ENCODE measurements around the gene DOP1A. TPM values are rescaled to one million over a fixed set of nuclear protein-coding genes. Genes with fewer than 3 reads are reported as not detected.

Gene DOP1A
- total RNA-seq, 6 donors from 2014 or later: 20.0 to 51.6 (median 25.7) TPM

DNA sequence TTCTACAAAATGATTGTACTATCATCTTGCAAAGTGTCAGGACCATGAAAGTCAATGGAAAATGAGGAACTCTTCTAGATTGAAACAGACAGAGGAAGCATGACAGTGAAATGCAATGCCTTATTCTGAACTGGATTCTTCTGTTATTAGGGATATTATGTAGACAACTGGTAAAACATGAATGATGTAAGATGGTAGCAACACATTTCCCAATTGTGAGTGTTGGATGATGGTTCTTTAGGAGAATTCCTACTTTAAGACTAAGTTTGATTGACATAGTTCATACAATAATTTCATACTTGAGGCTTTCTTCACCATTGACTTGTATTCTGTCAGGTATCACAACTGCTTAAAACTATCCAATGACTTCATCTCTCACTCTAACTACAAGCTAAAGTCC lies 6.3 kb upstream of the DOP1A start:
- peaks cover 0 to 5% (median 0%) of the 10 kb centered on the region in 4 donors for H3K36me3 ChIP-seq
- H3K9me3 ChIP-seq: no peaks in the 10 kb centered on the region
- H3K4me1 ChIP-seq: peaks cover 4 to 10% (median 7%) of the 10 kb centered on the region in 4 donors
- TF ChIP-seq CTCF (IDR thresholded peaks at IDR 0.05) (no peak), EP300 (IDR thresholded peaks at IDR 0.05) (no peak), POLR2AphosphoS5 (IDR thresholded peaks at IDR 0.05) (no peak), POLR2A (IDR thresholded peaks at IDR 0.05) (no peak)
- H3K27me3 ChIP-seq: no peaks in the 10 kb centered on the region
- ATAC-seq (ENCODE audit: low FRiP score in 2 of 2) (no peak), DNase-seq (no peak)
- H3K27ac ChIP-seq: no peak overlapping the region
- H3K4me3 ChIP-seq: no peak overlapping the region

- ATAC-seq (ENCODE audit: low FRiP score in 2 of 2): no peak
- Histone ChIP-seq H3K4me3 (no peak overlapping the region), H3K4me1 (peaks cover 5 to 12% (median 8%) of the 10 kb centered on the region in 4 donors), H3K9me3 (no peaks in the 10 kb centered on the region), H3K27me3 (no peaks in the 10 kb centered on the region), H3K27ac (no peak overlapping the region), H3K36me3 (peaks cover 0 to 1% (median 0%) of the 10 kb centered on the region in 4 donors)
- 100% methylated on average over 1 of the region's 1 CpG for WGBS, 2 donors
- no peak for DNase-seq
- TF ChIP-seq EP300 (IDR thresholded peaks at IDR 0.05): no peak
- TF ChIP-seq CTCF (IDR thresholded peaks at IDR 0.05): no peak
Measured at GRCh38 chr6:83062225-83062624, 5.2 kb upstream of the DOP1A start.

GRCh38 chr6:83065511-83066192 lies 1.8 kb upstream of the DOP1A start, which contains the start of gene UBE3D:
TSS of gene UBE3D (minus strand) at chr6:83065841. CDS start at chr6:83065718, 123 bp downstream.
- ATAC-seq (ENCODE audit: low FRiP score in 2 of 2) (peak; percentile 95), DNase-seq (peak; percentile 96 to 98)
- no peaks in the 10 kb centered on the region for H3K36me3 ChIP-seq
- H3K27me3 ChIP-seq: no peaks in the 10 kb centered on the region
- H3K4me3 ChIP-seq: peak within 1 kb of the TSS; percentile 50 to 78 (median 72)
- peak within 1 kb of the TSS in 3 of 4 donors; percentile 55 to 67 (median 64) for H3K27ac ChIP-seq
- no peaks in the 10 kb centered on the region for H3K9me3 ChIP-seq
- 4 to 10% methylated on average over 11 to 22 of the region's 48 CpGs for WGBS, 2 donors
- peaks cover 21 to 32% (median 29%) of the 10 kb centered on the region in 4 donors for H3K4me1 ChIP-seq
- TF ChIP-seq POLR2A (IDR thresholded peaks at IDR 0.05) (peak in 1 of 4 donors; percentile 60), CTCF (IDR thresholded peaks at IDR 0.05) (peak; percentile 95 to 99 (median 98)), EP300 (IDR thresholded peaks at IDR 0.05) (no peak), POLR2AphosphoS5 (IDR thresholded peaks at IDR 0.05) (peak in 1 of 2 donors; percentile 69)

DNA sequence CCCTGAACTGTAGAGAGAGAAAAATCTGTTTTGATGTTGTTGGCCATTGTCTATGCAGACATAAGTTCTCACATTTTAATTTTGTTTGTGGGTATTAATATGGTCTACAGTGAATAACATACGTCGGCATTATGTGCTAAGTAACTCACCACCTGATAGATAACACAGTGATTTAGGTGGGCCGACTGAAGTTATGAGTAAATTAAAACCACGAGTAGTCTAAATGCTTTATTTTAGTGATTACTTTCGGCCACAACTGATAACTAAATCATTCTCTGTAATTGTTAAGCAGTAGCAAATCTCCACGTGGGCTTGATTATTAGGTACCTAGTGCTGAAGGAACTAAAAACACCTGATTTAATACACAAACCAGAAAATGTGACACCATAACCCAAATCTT lies 1.1 kb downstream of the DOP1A start:
- no peak for DNase-seq
- peak overlapping the region; percentile 76 to 99 (median 86) for H3K4me3 ChIP-seq
- H3K27me3 ChIP-seq: no peaks in the 10 kb centered on the region
- no peak for ATAC-seq (ENCODE audit: low FRiP score in 2 of 2)
- no peaks in the 10 kb centered on the region for H3K36me3 ChIP-seq
- WGBS, 2 donors: 47% methylated on average over 6 of the region's 6 CpGs
- no peaks in the 10 kb centered on the region for H3K9me3 ChIP-seq
- peak overlapping the region; percentile 87 to 94 (median 90) for H3K27ac ChIP-seq
- TF ChIP-seq POLR2AphosphoS5 (IDR thresholded peaks at IDR 0.05) (no peak), POLR2A (IDR thresholded peaks at IDR 0.05) (no peak), EP300 (IDR thresholded peaks at IDR 0.05) (no peak), CTCF (IDR thresholded peaks at IDR 0.05) (no peak)
- peaks cover 33 to 38% (median 38%) of the 10 kb centered on the region in 4 donors for H3K4me1 ChIP-seq

DNA sequence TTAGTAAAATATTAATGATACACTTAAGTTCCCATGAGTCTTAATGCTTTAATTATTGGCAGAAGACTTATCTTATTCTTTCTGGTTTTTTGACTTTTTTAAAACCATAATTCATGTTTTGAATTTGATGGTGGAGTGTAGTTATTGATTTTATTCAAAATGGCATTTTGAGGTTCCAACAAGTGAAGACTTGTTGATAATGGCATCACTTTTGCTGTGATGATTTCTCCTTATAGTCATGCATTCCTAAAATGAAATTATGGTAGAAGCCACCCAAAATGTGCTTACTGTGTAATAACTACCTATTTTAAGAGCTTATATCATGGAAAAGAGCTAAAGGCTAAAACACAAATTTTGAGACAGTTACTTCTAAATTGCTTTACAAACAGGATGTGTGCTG lies 2.2 kb downstream of the DOP1A start:
- no peaks in the 10 kb centered on the region for H3K27me3 ChIP-seq
- DNase-seq: no peak
- H3K4me1 ChIP-seq: peaks cover 33 to 37% (median 35%) of the 10 kb centered on the region in 4 donors
- TF ChIP-seq POLR2A (IDR thresholded peaks at IDR 0.05) (no peak), EP300 (IDR thresholded peaks at IDR 0.05) (no peak), CTCF (IDR thresholded peaks at IDR 0.05) (no peak), POLR2AphosphoS5 (IDR thresholded peaks at IDR 0.05) (no peak)
- H3K27ac ChIP-seq: peak overlapping the region in 1 of 4 donors; percentile 17
- H3K9me3 ChIP-seq: no peaks in the 10 kb centered on the region
- no peak overlapping the region for H3K4me3 ChIP-seq
- H3K36me3 ChIP-seq: no peaks in the 10 kb centered on the region
- no peak for ATAC-seq (ENCODE audit: low FRiP score in 2 of 2)
